ENCODE data around the gene IQCF6.

DNA sequence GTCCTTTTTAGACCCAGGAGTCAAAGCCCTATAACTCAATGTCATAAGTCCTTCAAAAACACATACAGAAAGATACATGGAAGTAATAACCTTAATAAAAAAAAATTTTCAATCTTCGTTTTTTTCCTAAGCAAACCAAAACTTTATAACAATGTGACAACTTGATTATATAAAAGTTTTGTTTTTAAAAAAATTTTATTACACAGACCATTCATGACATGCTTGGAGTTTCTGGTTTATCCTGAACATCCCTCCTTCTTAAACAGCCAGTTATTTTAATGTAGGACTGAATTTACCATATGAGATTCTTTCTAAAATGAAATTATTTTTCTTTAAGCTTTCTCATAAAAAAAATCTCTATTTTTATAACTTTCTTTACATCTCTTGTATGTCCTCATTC, 30.7 kb downstream of the IQCF6 start:
- TF ChIP-seq, protein P1, sequence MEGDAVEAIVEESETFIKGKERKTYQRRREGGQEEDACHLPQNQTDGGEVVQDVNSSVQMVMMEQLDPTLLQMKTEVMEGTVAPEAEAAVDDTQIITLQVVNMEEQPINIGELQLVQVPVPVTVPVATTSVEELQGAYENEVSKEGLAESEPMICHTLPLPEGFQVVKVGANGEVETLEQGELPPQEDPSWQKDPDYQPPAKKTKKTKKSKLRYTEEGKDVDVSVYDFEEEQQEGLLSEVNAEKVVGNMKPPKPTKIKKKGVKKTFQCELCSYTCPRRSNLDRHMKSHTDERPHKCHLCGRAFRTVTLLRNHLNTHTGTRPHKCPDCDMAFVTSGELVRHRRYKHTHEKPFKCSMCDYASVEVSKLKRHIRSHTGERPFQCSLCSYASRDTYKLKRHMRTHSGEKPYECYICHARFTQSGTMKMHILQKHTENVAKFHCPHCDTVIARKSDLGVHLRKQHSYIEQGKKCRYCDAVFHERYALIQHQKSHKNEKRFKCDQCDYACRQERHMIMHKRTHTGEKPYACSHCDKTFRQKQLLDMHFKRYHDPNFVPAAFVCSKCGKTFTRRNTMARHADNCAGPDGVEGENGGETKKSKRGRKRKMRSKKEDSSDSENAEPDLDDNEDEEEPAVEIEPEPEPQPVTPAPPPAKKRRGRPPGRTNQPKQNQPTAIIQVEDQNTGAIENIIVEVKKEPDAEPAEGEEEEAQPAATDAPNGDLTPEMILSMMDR (IDR thresholded peaks at IDR 0.05; ENCODE audit: poor library complexity, severe bottlenecking): no peak
- no peak for TF ChIP-seq EP300 (conservative IDR thresholded peaks at IDR 0.05; ENCODE audit: poor library complexity, severe bottlenecking)
- no peak for TF ChIP-seq EZH2 (IDR thresholded peaks at IDR 0.05; ENCODE audit: borderline replicate concordance, insufficient read depth, low read length, poor library complexity, severe bottlenecking)
- TF ChIP-seq POLR2AphosphoS5 (IDR thresholded peaks at IDR 0.05): no peak
- TF ChIP-seq, protein P2, sequence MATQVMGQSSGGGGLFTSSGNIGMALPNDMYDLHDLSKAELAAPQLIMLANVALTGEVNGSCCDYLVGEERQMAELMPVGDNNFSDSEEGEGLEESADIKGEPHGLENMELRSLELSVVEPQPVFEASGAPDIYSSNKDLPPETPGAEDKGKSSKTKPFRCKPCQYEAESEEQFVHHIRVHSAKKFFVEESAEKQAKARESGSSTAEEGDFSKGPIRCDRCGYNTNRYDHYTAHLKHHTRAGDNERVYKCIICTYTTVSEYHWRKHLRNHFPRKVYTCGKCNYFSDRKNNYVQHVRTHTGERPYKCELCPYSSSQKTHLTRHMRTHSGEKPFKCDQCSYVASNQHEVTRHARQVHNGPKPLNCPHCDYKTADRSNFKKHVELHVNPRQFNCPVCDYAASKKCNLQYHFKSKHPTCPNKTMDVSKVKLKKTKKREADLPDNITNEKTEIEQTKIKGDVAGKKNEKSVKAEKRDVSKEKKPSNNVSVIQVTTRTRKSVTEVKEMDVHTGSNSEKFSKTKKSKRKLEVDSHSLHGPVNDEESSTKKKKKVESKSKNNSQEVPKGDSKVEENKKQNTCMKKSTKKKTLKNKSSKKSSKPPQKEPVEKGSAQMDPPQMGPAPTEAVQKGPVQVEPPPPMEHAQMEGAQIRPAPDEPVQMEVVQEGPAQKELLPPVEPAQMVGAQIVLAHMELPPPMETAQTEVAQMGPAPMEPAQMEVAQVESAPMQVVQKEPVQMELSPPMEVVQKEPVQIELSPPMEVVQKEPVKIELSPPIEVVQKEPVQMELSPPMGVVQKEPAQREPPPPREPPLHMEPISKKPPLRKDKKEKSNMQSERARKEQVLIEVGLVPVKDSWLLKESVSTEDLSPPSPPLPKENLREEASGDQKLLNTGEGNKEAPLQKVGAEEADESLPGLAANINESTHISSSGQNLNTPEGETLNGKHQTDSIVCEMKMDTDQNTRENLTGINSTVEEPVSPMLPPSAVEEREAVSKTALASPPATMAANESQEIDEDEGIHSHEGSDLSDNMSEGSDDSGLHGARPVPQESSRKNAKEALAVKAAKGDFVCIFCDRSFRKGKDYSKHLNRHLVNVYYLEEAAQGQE (IDR thresholded peaks at IDR 0.05; ENCODE audit: borderline replicate concordance): no peak
- TF ChIP-seq TAF1 (IDR thresholded peaks at IDR 0.05; ENCODE audit: low read depth): no peak
- TF ChIP-seq MXI1 (conservative IDR thresholded peaks at IDR 0.05; ENCODE audit: poor library complexity, severe bottlenecking): no peak
- TF ChIP-seq SMC3 (conservative IDR thresholded peaks at IDR 0.05; ENCODE audit: poor library complexity): no peak
